ENCODE data around the gene RPP14.
"Not testable (repeated sequence)": the region's sequence is repeated elsewhere in the genome, so short reads cannot be mapped to it uniquely, and the experiment has no call there.

The RPP14 gene

DNA sequence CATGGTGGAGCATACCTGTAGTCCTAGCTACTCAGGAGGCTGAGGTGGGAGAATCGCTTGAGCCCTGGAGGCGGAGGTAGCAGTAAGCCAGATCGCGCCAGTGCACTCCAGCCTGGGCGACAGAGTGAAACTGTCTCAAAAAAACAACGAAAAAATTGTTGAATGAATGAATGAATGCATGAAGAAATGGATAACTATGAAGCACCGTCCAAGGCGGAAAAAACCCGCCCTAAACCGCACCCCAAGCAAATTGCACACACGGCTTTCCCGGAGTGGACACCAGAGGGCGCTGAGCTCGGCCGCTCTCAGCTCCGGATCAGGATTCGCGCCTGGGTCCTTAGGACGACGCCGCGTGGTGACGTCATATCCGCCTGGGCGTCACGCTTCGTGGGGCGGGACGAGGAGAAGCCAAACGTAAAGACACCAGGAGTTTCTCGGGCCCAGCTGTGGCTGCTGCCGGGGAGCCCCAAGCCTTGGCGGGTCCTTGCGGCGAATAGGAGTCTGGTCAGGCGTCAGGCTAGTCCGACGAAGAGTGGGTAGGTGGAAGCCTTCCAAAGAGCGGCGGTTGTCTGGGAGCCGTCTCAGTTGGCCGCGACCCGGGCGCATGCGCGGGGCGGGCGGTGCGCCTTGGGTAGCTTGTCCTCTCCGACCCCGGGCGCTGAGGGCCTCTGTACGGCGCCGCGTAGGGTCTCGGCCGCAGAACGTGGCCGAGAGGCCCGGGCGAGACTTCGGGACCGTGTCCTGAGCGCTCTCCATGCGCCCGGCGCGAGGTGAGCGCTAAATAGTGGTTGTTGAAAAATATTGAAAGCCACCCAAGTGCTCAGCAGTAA lies at the start of gene RPP14, which contains the start of gene HTD2:
Gene RPP14 (plus strand): TSS at position 364 of the 830 bp plus-strand sequence. CDS start 4,085 bp downstream, outside the sequence.
Gene HTD2 (plus strand): TSS at position 639 of the 830 bp plus-strand sequence. CDS start 11,094 bp downstream, outside the sequence.
- DNase-seq, result peak; percentile 98

DNA sequence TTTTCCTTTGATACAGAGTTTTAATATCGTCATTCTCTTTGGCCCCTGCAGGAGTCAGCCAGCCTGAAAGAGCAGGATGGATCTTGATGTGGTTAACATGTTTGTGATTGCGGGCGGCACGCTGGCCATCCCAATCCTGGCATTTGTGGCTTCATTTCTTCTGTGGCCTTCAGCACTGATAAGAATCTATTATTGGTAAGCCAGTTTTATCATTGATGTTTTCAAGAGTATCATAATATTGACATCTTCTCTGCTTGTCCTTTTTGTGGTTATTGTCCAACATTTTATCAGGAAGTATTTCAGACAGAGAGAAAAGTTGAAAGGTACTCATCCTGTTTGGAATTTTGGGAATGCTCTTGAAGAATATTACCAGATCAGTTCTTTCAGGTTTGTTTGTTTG lies 49.5 kb upstream of the RPP14 start:
- no peak for DNase-seq

DNA sequence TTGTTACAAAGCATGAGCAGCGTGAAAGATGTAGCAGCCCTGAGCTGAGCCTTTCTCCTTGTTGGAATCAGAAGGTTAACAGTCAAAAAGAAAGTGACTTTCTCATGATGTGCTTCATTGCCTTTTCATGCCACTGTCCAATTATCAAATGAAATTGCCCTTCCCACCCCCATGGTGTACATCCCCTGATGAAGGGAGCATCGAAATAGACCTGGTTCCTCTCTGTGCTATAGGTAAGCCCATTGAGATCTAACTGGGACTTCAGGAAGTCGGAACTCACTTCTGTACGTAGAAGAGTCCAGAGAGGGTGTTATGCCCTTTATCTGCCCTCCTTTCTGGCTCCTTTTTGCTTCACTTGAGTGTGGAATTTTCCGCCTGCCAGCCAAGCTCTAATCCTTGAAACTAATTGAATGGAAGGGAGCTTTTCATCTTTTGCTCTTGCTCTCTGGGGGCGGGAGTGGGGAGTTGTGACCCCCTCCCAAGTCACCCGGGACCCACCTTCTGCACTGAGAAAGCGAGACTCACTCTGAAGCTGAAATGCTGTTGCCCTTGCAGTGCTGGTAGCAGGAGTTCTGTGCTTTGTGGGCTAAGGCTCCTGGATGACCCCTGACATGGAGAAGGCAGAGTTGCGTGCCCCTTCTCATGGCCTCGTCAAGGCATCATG lies 47.5 kb upstream of the RPP14 start:
- no peak for DNase-seq

DNA sequence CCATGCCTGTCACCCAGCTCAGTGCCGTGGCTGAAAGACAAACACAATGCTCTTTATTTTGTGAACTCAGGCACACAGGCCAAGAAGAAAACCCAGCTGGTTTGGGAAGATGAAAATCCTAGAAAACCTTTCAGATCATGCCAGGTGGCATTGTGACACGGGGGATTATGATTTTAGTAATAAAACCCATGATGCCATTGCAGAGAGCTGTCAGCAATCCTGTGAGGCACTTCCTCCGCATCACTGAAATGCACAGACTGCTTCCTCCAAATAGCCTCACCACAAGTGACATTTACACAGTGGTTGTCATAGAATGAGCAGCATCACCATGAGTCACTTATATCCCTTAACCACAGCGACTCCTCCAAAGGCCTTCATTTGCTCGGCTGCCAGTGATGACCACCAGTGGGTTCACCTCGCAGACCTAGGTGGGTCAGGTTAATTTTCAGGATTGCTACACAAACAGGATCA lies 45.7 kb upstream of the RPP14 start:
- peak; percentile 59 for DNase-seq

DNA sequence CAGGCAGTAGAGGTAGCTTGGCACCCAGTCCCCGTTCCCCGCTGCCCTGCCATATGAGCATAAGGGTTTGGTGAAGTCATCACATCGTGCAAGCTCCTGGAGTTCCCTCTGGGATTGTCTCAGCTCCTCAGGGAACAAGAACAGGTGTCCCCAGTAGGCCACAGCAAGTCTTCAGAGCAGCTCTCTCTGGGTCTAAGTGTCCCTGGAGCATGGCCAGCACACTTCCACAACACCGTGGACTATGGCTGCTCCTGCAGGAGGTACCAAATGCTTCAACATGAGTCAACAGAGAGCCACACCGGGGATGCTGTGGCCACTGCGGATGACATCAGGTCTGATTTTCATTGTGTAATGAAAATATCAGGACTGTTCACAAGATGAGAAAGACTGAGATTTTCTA lies 45.3 kb upstream of the RPP14 start:
- peak; percentile 10 for DNase-seq

DNA sequence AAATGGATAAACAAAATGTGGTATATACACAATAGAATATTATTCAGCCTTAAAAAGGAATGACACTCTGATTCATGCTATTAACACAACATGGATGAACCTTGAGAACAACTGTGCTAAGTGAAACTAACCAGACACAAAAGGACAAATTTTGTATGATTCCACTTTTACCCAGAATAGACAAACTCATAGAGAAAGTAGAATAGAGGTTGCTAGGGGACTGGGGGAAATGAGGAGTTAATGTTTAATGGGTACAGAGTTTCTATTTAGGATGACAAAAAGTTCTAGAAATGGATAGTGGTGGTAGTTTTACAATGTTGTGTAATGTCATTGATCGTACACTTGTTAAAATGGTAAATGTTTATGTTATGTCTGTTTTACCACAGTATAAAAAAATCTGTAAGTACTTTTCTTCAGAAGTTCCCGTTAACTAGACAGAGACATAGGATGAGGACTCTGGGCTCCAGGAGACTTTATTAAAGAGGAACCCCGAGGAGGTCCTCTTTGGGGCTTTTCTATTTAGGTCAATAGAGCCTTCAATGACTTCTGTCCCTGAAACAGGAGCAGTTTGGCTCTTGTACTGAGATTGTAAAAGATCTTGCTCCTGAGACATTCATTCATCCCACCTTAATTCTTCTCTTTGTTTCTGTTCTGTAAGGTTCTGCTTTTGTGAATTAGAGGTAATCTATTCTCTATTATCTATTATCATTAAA lies 43.9 kb upstream of the RPP14 start:
- DNase-seq, result no peak

DNA sequence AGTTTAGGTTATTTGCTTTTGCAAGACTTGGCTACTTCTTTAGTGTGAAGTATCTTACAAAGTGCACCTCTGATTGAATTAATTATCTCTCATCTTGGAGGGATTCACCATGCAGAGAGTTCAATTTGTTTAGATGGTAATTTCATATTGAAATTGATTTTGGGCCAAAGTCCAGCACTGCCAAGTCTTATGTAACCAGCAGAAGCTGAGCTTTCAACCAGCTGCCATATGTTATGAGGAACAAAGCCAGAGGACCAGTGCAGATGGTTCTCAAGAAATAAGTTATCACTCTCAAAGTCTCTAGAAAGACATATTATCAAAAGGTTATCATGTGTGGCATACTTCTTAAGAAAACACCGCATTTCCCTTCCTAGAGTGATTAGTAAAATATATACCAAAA lies 39.5 kb upstream of the RPP14 start:
- no peak for DNase-seq

DNA sequence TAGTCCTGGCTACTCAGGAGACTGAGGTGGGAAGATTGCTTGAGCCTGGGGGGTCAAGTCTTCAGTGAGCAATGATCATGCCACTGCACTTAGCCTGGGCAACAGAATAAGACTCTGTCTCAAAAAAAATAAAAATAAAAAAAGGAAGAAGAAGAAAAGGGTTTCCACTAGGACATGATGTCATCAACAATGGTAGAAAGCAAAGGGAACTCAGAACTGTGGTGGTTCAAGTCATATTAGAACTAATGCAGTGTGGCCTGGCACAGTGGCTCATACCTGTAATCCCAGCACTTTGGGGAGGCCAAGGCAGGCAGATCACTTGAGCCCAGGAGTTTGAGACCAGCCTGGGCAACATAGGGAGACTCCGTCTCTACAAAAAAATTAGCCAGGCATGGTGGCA lies 38.5 kb upstream of the RPP14 start:
- DNase-seq, result not testable (repeated sequence)

DNA sequence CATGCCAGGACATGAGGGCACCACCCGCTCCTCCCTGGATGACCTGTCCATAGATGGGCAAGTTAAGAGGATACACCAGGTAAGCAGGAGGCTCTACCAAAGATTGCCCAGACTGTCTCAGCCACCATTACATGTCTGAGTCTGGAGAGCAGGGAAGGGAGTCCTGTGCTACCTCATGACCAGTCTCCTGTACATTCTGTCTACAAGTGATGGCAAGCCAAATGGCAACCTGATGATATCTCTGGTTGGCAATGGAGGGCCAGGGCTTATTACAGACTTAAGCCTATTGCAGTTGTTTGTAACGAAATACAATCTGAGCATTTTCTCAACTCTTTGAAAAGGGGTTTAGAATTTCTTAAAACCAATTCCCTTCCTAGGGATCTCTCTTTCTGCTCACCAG lies 36.7 kb upstream of the RPP14 start:
- no peak for DNase-seq

DNA sequence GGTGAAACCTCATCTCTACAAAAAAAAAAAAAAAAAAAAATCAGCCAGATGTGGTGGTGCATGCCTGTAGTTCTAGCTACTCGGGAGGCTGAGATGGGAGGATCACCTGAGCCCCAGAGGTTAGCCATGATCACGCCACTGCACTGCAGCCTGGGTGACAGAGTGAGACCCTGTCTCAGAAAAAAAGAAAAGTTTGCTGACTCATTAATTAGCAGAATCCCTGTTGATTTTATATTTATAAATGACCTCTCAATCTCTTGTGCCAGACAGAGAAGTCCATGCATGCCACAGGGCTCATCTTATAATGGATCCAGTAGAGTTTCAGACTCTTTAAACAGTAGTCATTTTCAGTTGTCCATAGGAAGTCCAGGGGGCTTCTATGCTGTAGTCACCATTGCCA lies 35.6 kb upstream of the RPP14 start:
- no peak for DNase-seq

DNA sequence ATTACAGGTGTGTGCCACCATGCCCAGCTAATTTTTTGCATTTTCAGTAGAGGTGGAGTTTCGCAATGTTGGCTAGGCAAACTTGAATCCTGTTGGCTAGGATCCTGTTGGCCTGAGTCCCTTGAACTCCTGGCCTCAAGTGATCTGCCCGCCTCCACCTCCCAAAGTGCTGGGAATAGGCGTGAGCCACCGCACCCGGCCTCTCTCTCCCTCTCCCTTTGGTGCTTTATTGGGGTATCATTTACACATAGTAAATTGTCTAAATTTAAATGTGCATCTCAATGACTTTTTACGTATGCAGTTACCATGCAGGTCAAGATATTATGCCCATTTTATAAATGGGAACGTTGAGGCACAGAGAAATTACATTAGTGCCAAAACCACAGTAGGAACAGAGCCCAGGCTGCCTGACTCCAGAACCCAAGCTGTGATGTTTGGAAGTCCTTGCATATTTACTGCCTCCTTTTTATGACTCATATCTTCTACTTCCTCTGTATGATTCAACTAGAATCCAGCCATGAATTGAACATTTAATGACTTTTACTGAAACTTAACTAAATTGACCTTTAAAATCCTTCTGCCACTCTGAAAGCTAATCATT lies 34.0 kb upstream of the RPP14 start:
- peak; percentile 36 for DNase-seq

DNA sequence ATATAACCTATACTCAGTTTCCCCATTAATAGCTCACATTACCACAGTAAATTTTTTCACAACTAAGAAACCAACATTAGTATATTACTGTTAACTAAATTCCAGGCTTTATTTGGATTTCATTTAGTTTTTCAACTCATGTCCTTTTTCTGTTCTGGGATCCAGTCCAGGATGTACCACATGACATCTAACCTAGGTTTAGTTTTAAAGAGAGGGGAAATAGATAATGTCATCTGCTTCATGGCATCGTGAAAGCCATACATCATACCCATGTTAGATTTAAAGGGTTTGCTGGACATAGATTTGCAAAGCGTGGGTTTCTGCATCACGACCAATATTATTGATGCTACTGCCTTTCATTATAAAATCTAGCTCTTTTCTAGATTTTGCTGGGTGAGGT lies 33.2 kb upstream of the RPP14 start:
- DNase-seq, result no peak

DNA sequence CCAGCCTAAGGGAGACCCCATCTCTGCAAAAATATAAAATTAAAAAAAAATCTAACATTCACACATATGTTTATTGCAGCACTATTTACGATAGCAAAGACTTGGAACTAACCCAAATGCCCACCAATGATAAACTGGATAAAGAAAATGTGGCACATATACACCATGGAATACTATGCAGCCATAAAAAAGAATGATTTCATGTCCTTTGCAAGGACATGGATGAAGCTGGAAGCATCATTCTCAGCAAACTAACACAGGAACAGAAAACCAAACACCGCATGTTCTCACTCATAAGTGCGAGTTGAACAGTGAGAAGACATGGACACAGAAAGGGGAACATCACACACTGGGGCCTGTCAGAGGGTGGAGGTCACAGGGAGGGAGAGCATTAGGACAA lies 32.7 kb upstream of the RPP14 start:
- DNase-seq, result not testable (repeated sequence)

DNA sequence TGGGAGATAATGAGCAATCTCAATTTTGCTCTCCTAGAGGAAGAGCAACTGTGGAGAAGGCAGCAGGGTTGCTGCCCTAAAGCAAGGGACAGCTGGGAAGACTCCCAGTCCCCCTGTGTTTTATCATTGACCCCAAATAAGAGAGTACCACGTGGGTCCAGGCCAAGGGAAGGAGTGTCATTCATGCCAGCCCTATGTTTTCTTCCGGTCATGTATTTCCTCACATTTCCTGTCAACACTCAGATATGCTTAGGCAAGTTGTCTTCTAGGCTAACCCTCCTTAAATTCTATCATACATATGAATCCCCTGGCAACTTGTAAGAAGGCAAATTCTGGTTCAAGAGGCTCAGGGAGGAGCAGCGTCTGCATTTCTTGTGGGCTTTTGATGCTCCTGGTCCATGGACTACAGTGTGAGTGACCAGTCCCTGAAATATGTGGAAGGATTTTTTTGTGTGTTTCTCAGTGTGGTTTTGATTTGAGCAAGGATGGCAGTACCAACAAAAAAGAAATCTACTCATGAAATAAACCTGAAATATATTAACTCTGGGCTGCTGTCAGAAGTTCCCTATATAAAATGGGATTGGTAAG lies 31.9 kb upstream of the RPP14 start:
- no peak for DNase-seq

DNA sequence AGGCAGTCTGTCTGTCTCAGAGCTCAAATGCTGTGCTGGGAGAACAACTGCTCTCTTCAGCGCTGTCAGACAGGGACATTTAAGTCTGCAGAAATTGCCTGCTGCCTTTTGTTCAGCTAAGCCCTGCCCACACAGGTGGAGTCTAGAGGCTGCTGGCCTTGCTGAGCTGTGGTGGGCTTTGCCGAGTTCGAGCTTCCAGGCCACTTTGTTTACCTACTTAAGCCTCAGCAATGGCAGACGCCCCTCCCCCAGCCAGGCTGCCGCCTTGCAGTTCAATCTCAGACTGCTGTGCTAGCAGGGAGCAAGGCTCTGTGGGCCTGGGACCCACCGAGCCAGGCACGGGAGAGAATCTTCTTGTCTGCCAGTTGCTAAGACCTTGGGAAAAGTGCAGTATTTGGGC lies 25.0 kb upstream of the RPP14 start:
- DNase-seq, result no peak

DNA sequence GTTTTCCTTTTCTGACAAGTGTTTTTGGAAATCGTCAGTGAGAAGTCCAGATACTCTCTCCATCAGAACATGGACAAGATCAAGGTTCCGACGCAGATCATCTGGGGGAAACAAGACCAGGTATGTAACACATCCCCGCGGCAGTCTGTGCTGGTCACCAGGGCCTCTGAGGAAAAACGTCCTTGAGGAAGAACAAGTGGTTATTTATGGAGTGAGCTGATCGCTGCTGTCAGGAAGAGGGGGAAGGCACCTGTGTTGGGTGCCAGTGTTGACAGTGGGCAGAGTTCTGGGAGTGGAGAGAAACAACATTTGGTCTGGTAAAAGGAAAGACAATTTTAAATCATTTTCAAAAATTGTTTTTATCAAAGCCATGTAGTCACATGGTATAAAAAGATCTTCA lies 20.7 kb upstream of the RPP14 start:
- DNase-seq, result no peak

DNA sequence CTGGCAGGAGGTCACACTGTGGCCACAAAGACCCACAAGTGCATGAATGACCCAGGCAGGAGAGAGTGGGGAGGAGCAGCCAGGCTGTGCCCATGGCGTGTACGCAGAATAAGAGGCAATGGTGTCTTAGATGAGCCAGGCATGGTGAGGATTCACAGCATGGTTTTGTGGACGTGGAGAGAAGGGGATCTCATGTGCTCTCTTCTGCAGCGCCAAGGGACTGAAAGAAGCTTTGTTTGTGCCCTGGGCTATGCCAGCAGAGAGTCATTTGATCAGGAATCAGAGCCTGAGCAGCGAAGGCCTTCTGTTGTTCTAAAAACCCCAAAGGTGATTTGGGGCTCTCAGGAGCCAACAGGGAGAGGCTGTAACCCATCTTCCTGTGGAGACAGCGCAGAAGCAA lies 18.7 kb upstream of the RPP14 start:
- DNase-seq, result no peak

DNA sequence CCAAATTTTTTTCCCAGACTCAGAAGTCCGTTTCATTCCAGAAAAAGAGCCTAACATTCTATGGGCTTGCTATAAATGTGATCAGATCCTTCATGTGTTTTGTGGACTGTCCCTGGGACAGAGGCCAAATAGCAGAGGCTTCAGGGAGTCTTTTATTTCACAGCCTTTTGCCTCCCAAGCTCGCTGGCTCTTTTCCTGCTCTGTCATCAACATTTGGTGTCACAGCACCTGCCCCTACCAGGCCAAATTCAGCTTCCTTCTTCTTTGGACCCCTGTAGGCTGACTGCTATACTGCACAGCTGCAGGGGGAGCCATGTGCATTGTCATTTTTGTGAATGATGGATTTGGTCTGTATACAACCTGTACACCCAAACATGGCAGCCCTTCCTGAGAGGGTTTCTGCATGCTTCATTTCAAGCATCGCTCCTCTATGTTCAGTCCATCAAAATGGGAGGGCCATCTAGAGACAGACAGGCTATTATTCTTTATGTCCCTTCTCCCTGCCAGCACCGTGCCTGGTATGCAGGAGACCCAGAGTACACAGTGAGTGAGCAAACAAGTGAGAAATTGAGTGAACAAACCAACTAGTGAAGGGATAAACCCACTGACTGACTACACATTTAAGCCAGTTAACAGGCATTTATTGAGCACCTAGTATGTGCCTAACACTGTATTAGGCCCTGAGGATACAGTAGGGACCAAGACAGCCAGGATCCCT lies 17.9 kb upstream of the RPP14 start:
- no peak for DNase-seq

DNA sequence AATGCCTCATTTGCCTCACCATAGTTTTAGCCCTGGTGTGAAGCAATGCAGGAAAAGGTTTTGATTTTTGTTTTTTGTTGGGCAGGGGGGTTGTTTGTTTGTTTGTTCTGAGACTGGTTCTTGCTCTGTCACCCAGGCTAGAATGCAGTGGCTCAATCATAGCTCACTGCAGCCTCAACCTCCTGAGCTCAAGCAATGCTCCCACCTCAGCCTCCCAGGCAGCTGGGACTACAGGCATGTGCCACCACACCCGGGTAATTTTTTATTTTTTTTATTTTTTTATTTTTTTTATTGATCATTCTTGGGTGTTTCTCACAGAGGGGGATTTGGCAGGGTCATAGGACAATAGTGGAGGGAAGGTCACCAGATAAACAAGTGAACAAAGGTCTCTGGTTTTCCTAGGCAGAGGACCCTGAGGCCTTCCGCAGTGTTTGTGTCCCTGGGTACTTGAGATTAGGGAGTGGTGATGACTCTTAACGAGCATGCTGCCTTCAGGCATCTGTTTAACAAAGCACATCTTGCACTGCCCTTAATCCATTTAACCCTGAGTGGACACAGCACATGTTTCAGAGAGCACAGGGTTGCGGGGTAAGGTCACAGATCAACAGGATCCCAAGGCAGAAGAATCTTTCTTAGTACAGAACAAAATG lies 17.0 kb upstream of the RPP14 start:
- not testable (repeated sequence) for DNase-seq

DNA sequence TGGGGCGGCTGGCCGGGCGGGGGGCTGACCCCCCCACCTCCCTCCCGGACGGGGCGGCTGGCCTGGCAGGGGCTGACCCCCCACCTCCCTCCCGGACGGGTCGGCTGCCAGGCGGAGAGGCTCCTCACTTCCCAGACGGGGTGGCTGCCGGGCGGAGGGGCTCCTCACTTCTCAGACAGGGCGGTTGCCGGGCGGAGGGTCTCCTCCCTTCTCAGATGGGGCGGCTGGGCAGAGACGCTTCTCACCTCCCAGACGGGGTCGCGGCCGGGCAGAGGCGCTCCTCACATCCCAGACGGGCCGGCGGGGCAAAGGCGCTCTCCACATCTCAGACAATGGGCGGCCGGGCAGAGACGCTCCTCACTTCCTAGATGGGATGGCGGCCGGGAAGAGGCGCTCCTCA lies 15.6 kb upstream of the RPP14 start:
- not testable (repeated sequence) for DNase-seq

DNA sequence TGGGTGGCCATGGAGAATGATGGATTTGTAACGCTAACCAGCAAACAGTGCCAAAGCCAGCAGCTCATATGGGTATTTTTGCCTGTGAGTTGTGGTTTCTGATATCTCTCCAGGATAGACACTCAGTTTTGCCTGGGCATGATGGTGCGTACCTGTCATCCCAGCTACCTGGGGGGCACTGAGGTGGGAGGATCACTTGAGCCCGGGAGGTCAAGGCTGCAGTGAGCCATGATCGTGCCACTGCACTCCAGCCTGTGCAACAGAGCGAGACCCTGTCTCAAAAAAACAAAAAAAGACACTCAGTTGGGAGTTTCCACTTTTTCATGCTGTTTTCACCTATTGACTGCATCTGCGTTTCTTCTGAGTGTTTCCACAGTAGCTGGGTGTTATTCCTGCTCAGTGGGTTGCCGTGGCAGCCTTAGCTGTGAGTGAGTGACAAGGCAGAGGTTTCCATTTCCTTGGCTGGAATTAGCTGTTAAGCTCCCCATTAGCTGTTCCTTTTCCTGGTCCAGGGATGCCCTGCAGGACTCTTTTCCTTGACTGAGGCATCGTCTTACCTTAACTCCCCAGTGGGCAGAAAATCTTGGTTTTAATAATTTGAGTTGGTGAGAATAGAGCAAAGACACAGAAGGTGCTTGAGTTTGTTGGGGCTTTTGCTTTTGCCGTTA lies 14.2 kb upstream of the RPP14 start:
- DNase-seq, result no peak
